Right cardiac atrium (tissue), 5 donors: Measurements from ENCODE around the gene FTO. TPM values are rescaled to one million over a fixed set of nuclear protein-coding genes. Genes with fewer than 3 reads are reported as not detected.
"Not testable (repeated sequence)": the region's sequence is repeated elsewhere in the genome, so short reads cannot be mapped to it uniquely, and the experiment has no call there.

Source experiments
- ATAC-seq, 2 donors: fragments of 200-7000 bp; cut with Tn5 transposase; one replicate each; pipeline versions ENCODE4 v1.8.0 to v1.9.1; 2020; ENCODE audit warnings: moderate library complexity in 2 of 2, mild to moderate bottlenecking in 1 of 2
- DNase-seq, 3 donors: peaks; one replicate each; pipeline ENCODE4 v3.0.0-alpha.2; 2020
- H3K27ac ChIP-seq: one replicate; pipeline ENCODE4 v1.5.1; 2013; ENCODE audit warnings: mild to moderate bottlenecking, low read length, control low read depth, moderate library complexity
- H3K27me3 ChIP-seq: one replicate; pipeline ENCODE4 v1.6.1; 2013; ENCODE audit not compliant: control insufficient read depth, insufficient read depth
- H3K4me1 ChIP-seq: one replicate; pipeline ENCODE4 v1.6.1; 2013; ENCODE audit warnings: low read length; ENCODE audit not compliant: control insufficient read depth, insufficient read depth
- H3K4me3 ChIP-seq: one replicate; pipeline ENCODE4 v1.5.1; 2013; ENCODE audit warnings: low read length, control low read depth
- H3K9me3 ChIP-seq: one replicate; pipeline ENCODE4 v1.6.1; 2013; ENCODE audit warnings: low read length; ENCODE audit not compliant: control insufficient read depth
- WGBS: extraction: QIAGEN DNeasy Blood & Tissue Kit; methylation state at CpG from one replicate; pipeline ENCODE4 v1.1.7; 2013; 5-methylcytosine and 5-hydroxymethylcytosine counted together
- intact Hi-C, 4 donors: fragments of 100-400 bp; cut with DNase I; formaldehyde crosslinking; loops; one replicate each; pipeline versions ENCODE4 v1.11.0 to v1.14.0; 2022 to 2023
- polyA plus RNA-seq: library from polyadenylated mRNA; stranded (reverse); fragments of 200-250 nt; gene quantifications from one replicate; pipeline ENCODE4 v1.2.3, GENCODE V29; 2013
- total RNA-seq, 4 donors: library from RNA; stranded (reverse); fragmentation: NEBNext Ultra II Directional; extraction: Animal tissue kit (Norgen Biotek cat#: 25700); gene quantifications; one replicate each; pipeline ENCODE4 v1.2.1, GENCODE V29; 2021
- donor health status: healthy with polysubstance abuse.
- donor health status: DM: no; HTN: yes; CAD: no.
- donor health status: DM: no; HTN: no; CAD: no.
- donor health status: DM: no; HTN: yes; CAD: no; lungs with severe emphysema.
- donor health status: DM: yes; HTN: yes; CAD: no.

Gene FTO
- total and polyA plus RNA-seq, 5 donors: 21.9 to 86.3 (median 78.2) TPM

DNA sequence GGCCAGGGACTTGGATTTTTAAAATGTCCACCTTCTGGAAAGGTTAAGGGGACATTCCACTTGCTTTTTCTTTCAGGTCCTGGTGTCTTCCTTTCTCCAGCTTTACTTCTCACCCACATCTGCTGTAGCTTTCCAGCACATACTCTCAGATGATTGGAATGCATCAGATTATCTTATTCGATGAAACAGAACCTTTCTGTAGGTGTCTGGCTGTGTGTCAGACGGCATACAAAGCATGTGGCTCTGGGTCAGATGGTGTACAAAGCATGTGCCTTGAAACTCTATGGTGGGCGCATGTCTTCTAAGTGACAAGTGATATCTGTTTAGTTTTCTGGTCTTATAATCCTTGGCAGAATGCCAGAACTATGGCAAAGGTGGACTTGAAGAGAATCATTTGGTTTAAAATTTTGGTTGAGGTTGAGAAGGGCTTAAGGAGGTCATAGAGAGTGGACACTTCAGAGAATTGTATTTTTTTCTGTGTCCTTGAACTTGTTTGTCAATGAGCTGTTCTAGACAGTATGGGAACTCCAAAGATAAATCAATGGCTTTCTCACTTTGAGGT, 125.3 kb downstream of the FTO start:
- intact Hi-C loops: no loop called here
- no peak for DNase-seq
- Histone ChIP-seq H3K27ac (no peak overlapping the region), H3K27me3 (no peaks in the 10 kb centered on the region), H3K4me3 (no peak overlapping the region), H3K9me3 (no peaks in the 10 kb centered on the region), H3K4me1 (no peaks in the 10 kb centered on the region)
- no peak for ATAC-seq
- WGBS: 66% methylated on average over 3 of the region's 3 CpGs

DNA sequence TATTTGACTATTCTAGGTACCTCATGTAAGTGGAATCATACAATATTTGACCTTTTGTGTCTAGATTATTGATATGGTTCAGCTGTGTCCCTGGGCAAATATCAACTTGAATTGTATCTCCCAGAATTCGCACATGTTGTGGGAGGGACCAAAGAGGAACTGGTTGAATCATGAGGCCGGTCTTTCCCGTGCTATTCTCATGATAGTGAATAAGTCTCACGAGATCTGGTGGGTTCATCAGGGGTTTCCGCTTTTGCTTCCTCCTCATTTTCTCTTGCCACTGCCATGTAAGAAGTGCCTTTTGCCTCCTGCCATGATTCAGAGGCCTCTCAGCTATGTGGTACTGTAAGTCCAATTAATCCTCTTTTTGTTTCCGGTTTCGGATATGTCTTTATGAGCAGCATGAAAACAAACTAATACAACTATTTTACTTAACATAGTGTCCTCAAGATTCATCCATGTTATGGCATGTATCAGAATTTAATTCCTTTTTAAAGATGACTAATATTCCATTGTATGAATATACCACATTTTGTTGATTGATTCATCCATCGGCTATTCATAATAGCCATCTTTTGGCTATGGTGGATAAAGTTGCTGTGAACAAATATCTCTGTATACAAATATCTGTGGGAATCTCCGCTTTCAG, 129.1 kb downstream of the FTO start:
- no peaks in the 10 kb centered on the region for H3K9me3 ChIP-seq
- no peaks in the 10 kb centered on the region for H3K4me1 ChIP-seq
- intact Hi-C loops: no loop called here
- H3K27me3 ChIP-seq: no peaks in the 10 kb centered on the region
- ATAC-seq (no peak), DNase-seq (no peak)
- WGBS: 97% methylated on average over 9 of the region's 9 CpGs
- H3K27ac ChIP-seq: no peak overlapping the region
- no peak overlapping the region for H3K4me3 ChIP-seq

DNA sequence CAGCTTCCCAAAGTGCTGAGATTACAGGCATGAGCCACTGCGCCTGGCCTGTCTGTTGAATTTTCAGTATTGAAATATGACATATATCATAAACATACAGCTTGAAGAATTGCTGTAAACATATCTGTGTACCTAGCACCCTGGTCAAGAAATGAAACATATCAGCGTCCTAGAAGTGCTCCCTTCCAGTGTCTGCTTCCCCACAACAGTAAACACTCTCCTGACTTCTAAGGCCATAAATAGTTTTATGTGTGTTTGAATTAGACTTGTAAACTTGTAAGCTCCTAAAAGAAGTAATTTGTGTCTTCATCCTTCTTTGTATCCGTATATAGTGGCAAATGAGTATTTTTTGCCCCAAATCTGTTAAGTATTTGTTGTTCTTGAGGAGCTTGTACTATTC, 132.2 kb downstream of the FTO start:
- 98% methylated on average over 3 of the region's 3 CpGs for WGBS
- H3K27me3 ChIP-seq: no peaks in the 10 kb centered on the region
- DNase-seq (no peak), ATAC-seq (no peak)
- no peak overlapping the region for H3K4me3 ChIP-seq
- H3K4me1 ChIP-seq: no peaks in the 10 kb centered on the region
- H3K9me3 ChIP-seq: no peaks in the 10 kb centered on the region
- H3K27ac ChIP-seq: no peak overlapping the region
- intact Hi-C loops: no loop called here

DNA sequence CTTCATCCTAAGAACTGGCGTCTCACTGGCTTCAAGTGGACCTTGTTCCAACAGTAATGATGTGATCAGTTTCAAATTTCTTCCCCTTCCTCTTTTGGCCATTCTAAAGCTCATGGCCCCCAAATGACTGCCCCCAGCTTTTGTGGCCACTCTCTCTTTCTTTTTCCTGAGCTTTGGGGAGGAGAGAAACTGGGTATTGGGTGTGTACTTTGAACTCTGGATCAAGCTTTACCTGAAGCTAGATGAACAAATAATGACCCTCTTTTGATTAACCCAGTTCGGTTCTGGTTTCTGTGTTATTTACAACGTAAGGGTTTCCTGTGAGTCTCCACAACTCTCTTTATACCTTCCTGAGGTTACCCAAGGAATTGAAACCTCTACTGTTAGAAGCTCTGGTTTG, 132.7 kb downstream of the FTO start:
- Histone ChIP-seq H3K4me3 (no peak overlapping the region), H3K27ac (no peak overlapping the region), H3K9me3 (no peaks in the 10 kb centered on the region), H3K27me3 (no peaks in the 10 kb centered on the region), H3K4me1 (no peaks in the 10 kb centered on the region)
- intact Hi-C loops: no loop called here
- DNase-seq (no peak), ATAC-seq (no peak)
- WGBS: 90% methylated on average over 3 of the region's 3 CpGs

DNA sequence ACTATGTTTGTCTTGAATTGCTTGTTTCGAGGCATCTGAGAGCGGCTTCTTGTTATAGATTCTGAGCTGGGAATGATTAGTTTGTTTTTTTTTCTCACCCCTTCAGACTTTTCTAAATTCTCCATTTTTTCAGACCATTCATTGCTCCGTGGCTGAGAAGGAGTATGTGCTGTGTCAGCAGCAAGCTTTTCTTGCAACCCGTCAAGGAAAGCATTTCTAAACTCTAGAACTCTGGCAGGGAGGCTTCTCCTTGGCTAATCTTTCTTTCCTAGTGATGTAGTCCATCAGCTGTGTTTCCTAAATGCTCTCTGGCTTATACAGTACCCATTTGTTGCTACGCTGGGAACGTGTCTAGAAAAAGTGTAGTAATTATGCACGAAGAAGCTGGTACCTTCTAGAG, 133.5 kb downstream of the FTO start:
- ATAC-seq (no peak), DNase-seq (no peak)
- intact Hi-C loops: no loop called here
- no peak overlapping the region for H3K27ac ChIP-seq
- no peaks in the 10 kb centered on the region for H3K27me3 ChIP-seq
- 76% methylated on average over 7 of the region's 7 CpGs for WGBS
- no peaks in the 10 kb centered on the region for H3K9me3 ChIP-seq
- H3K4me1 ChIP-seq: no peaks in the 10 kb centered on the region
- H3K4me3 ChIP-seq: no peak overlapping the region

DNA sequence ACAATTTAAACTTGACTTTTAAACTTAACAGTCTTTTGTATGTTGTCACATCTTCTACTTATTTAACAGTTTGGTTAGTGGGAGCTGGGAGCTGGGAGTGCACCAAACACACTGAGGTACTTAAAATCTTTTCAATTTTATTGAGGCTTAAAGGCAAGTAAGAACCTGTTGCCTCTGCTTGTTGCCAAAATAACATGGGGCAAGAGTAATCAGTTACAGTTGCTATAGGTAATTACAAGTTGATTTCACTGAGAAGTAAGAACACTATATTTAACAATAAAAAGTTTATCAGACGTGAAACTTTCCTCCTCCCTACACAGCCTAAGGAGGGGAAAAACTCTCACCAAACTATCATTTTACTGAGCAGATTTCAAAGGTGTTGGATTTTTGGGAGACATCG, 135.2 kb downstream of the FTO start:
- Histone ChIP-seq H3K4me3 (no peak overlapping the region), H3K4me1 (no peaks in the 10 kb centered on the region), H3K27ac (no peak overlapping the region), H3K27me3 (no peaks in the 10 kb centered on the region), H3K9me3 (no peaks in the 10 kb centered on the region)
- intact Hi-C loops: no loop called here
- DNase-seq (no peak), ATAC-seq (no peak)
- WGBS: 91% methylated on average over 2 of the region's 2 CpGs

DNA sequence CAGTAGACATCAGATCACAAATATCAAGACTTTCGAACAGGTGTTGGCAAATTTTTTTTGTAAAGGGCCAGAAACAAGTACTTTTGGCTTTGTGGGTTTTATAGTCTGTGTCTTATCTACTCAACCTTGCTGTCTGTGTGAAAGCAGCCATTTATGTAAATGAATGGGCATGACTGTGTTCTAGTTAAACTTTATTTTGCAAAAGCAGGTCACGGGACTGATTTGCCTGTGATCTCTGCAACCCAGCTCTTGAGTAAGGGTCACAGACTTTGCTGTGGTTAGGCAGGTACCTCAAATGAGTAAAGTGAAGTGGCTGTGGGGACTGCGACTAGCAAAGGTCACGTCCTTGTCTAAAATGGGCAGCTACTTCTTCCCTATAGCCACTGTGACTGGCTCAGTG, 136.5 kb downstream of the FTO start:
- intact Hi-C loops: no loop called here
- no peak overlapping the region for H3K27ac ChIP-seq
- H3K9me3 ChIP-seq: no peaks in the 10 kb centered on the region
- no peaks in the 10 kb centered on the region for H3K4me1 ChIP-seq
- no peak overlapping the region for H3K4me3 ChIP-seq
- ATAC-seq: no peak
- WGBS: 69% methylated on average over 4 of the region's 4 CpGs
- DNase-seq: no peak
- H3K27me3 ChIP-seq: no peaks in the 10 kb centered on the region

DNA sequence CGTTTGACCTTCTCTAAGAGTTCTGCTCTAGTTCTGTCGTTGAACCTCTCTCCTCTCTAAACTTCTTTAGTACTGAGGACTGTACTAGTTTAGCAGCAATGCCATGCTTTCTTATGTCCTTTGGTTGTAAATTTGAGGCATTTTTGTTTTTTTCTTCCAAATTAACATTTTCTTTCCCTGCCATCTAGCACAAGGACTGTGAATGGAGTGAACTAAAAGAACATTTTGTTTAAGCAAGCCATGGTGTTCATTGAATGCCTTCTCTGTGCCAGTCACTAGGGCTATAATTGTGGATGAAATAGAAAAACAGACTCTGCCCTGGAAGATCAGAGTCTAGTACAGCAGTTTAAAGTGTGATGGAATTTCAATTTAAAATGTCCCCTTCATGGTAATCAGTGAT, 137.9 kb downstream of the FTO start:
- WGBS: 57% methylated on average over 2 of the region's 2 CpGs
- no peak overlapping the region for H3K27ac ChIP-seq
- no peaks in the 10 kb centered on the region for H3K4me1 ChIP-seq
- DNase-seq (no peak), ATAC-seq (no peak)
- no peaks in the 10 kb centered on the region for H3K27me3 ChIP-seq
- H3K4me3 ChIP-seq: no peak overlapping the region
- H3K9me3 ChIP-seq: no peaks in the 10 kb centered on the region
- intact Hi-C loops: no loop called here

DNA sequence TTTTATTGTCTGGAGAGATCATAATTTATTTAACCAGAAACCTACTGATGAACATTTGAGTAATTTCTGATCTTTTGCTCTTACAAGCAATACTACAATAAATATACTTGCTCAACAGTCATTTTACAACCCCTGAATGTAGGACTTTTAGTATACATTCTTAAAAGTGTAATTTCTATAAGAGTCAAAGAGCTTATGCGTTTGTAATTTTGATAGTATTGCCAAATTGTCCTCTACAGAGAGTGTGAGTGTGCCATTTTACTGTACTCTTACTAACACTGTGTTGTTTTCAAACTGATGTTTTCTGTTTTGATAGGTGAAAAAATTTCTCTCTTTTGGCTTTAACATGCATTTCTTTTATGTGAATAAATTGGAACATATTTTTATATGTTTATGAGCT, 139.1 kb downstream of the FTO start:
- ATAC-seq: no peak
- H3K27me3 ChIP-seq: no peaks in the 10 kb centered on the region
- H3K4me1 ChIP-seq: no peaks in the 10 kb centered on the region
- H3K27ac ChIP-seq: no peak overlapping the region
- DNase-seq: no peak
- intact Hi-C loops: no loop called here
- no peaks in the 10 kb centered on the region for H3K9me3 ChIP-seq
- H3K4me3 ChIP-seq: no peak overlapping the region
- 93% methylated on average over 1 of the region's 1 CpG for WGBS

DNA sequence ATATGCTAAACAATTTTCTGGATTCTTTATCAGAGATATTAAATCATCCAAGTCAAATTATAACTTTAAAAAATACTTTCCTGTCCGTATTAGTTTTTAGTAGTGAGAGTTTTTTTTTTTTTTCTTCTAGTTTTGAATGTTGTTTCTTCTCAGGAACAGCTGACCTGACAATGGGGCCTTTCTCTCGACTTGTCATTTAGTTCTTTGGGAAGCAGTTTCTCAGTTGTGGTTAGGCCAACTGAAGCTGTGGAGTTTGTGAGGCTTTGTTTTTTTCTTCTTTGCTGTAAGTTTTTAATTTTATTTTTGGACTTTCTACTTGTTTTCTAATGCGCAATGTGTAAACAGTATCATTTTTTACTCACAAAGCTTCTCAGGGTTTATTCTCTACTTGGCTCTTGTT, 140.8 kb downstream of the FTO start:
- no peaks in the 10 kb centered on the region for H3K4me1 ChIP-seq
- no peaks in the 10 kb centered on the region for H3K27me3 ChIP-seq
- no peak overlapping the region for H3K27ac ChIP-seq
- no peaks in the 10 kb centered on the region for H3K9me3 ChIP-seq
- DNase-seq: no peak
- 83% methylated on average over 3 of the region's 3 CpGs for WGBS
- no peak for ATAC-seq
- H3K4me3 ChIP-seq: no peak overlapping the region
- intact Hi-C loops: no loop called here

DNA sequence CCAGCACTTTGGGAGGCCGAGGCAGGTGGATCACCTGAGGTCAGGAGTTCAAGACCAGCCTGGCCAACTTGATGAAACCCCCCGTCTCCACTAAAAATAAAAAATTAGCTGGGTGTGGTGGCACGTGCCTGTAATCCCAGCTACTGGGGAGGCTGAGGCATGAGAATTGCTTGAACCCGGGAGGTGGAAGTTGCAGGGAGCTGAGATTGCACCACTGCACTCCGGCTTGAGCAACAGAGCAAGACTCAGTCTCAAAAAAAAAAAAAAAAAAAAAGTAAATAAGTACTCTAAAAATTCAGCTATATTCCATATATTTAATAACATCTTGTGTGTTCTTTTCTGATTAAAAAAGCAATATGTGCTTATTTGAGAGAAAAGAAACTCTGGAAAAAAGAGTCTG, 142.6 kb downstream of the FTO start:
- H3K27me3 ChIP-seq, H3K4me1 ChIP-seq, intact Hi-C loops, H3K27ac ChIP-seq, H3K4me3 ChIP-seq, H3K9me3 ChIP-seq, ATAC-seq: not testable (repeated sequence)
- WGBS: 91% methylated on average over 5 of the region's 5 CpGs
- DNase-seq: peak in 1 of 3 donors; percentile 47

DNA sequence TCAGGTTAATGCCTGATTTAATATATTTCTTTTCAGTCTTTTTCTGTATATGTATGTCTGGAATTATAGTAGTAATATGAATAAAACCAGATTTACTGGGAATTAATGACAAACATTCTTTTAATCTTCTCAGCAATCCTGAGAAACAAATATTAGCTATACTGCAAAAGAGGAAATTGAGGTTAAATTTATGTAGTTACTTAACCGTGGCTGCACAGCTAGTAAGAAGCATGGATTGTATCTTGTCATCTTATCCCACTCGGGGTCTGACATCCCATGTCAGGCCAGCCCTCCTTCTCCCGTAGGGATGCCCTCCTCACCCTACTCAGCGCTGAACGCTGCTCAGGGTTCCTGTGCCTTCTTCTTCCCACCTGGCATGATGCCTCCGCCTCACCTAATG, 143.0 kb downstream of the FTO start:
- DNase-seq (no peak), ATAC-seq (no peak)
- intact Hi-C loops: no loop called here
- Histone ChIP-seq H3K27ac (no peak overlapping the region), H3K27me3 (no peaks in the 10 kb centered on the region), H3K9me3 (no peaks in the 10 kb centered on the region), H3K4me3 (no peak overlapping the region), H3K4me1 (no peaks in the 10 kb centered on the region)
- 91% methylated on average over 6 of the region's 6 CpGs for WGBS
